HG02642 (cell line): ENCODE results near the gene OLFM1.

ENCODE experiments used
- ATAC-seq: cut with Tn5 transposase; IDR thresholded peaks from one replicate; pipeline ENCODE4 v1.9.1; 2021; ENCODE audit warnings: mild to moderate bottlenecking; ENCODE audit not compliant: unreplicated experiment, poor library complexity

Gene OLFM1

DNA sequence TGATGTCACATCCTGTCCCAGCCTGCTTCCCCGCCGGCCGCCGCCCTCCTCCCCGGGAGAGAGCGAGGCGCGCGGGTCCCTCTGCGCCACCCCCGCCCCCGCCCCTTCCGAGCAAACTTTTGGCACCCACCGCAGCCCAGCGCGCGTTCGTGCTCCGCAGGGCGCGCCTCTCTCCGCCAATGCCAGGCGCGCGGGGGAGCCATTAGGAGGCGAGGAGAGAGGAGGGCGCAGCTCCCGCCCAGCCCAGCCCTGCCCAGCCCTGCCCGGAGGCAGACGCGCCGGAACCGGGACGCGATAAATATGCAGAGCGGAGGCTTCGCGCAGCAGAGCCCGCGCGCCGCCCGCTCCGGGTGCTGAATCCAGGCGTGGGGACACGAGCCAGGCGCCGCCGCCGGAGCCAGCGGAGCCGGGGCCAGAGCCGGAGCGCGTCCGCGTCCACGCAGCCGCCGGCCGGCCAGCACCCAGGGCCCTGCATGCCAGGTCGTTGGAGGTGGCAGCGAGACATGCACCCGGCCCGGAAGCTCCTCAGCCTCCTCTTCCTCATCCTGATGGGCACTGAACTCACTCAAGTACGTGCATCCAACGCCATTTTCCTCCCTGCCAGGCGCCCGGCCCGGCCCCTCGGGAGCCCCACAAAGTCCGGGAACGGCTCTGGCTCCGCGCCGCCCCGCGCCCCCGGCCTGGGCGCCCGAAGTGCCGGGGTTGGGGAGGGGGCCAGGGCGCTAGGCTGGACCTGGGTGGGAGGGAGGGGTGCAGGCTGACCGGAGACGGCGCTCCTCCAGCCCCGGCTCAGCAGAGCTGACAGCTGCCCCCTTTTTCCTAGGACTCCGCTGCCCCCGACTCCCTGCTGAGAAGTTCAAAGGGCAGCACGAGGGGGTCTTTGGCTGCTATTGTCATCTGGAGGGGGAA is 12.0 kb upstream of the OLFM1 start:
- no peak for ATAC-seq

DNA sequence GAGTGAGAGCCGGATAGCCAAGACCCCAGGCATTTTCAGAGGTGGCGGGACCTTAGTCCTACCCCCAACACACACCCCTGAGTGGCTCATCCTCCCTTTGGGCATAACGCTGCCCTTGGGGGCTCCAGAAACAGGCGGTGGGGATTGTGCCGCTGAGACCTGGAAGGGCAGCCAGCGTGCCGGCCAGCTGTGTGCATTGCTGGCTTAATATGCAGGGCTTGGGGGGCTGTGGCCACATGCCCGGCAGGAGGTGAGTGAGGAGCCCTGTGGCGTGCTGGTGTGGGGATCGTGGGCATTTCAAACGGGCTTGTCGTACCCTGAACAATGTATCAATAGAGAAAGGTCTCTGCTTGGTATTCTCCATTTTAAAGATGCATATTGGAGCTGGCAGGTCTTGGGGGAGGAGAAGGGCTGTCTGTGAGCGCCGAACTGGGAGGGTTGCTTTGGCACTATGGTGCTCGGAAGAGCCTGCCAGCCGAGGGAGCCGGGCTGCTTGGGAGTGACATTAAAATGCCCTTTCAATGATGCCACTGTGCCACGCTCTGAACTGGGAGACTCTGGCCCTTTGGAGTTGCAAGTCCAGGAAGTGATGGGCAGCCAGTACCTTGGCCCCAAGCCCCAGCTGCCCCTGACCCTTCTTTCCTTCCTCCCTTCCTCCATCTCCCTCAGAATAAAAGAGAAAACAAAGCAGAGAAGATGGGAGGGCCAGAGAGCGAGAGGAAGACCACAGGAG is 11.2 kb upstream of the OLFM1 start:
- no peak for ATAC-seq

DNA sequence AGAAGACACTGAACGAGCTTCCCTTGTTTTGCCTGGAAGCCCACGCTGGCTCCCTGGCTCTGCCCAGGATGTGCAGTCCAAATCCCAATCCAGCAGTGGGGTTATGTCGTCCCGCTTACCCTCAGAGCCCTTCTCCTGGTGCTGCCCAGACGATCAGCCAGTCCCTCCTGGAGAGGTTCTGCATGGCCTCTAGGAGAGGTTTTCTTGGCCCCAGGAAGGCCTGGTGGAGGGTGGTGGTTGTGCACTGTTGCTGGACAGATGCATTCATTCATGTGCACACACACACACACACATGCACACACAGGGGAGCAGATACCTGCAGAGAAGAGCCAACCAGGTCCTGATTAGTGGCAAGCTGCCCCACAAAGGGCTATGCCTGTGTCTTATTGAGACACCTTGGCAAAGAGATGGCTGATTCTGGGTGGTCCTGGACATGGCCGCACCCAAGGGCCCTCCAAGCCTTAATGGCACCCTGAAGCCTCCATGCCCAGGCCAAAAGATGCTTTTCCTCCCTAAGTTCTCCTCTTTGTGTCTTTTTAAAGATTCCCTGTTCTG is 10.5 kb upstream of the OLFM1 start:
- ATAC-seq, result no peak

DNA sequence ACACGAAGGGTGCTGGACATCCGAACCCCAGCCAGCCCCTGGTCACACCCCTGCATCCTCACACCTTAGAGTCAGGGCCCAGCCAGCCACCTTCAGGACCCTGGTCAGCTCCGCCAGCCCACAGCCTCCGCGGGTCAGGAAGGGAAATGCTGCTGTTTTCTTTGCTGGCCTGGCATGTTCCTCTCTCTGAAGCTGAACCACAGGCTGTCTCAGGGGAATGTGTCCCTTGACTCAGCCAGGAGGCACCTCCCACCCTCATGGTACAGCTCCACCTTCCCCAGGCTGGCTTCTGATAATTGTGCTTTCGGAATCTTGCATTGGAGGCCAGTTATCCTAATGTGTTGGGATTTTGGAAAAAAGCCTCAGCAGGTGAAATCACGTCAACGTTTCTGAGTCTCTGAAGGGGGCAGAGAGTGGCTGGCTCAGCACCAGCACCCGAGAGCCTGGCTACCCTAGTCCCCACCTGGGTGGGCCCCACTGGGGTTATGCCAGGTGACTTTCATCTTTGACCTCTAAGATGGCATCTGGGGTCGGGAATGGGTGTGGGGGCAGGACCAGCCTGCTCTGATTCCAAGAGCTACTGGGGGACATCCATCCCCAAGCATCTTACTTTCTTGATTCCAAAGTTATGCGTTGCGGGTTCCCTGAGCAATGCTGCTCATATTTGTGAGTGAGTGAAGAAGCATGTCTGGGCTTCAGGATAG is 9.8 kb upstream of the OLFM1 start:
- ATAC-seq, result no peak

DNA sequence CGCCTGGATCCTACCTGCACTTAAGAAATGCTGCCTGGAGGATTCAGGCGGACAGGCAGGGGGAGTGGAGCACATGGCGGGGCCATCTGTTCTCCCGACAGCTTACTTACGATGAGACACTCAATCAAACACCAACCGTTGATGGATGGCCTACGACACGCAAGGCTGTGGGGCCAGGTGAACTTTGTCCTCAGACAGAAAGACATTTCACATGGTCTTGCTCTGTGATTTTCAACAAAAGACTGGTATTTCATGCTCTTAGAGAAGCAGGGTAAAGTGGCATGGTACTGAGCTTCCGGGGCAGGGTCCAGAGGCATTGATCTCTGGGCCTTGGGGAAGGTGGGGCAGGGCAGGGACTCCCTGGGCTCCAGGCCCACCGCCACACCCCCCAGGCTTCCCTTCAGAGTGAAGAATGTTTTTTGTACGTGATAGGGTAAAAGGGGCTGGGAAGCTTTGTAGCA is 9.1 kb upstream of the OLFM1 start:
- ATAC-seq, result no peak

DNA sequence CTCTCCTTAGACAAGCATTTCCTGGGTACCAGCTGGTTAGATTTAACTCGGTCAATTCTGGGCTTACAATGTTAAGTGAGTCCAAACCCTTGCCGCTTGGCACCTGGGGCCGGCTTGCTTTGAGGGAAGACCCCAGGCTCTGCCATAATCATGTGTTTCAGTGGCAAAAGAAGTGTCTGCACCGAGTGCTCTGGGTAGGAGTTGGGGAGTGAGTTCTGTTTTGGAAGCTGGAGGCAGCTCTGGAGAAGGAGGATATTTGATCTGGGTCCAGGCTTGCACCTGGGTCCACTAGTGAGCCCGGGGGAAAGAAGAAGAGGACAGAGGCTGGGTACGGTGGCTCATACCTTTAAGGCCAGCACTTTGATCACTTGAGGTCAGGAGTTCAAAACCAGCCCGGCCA is 8.4 kb upstream of the OLFM1 start:
- no peak for ATAC-seq

DNA sequence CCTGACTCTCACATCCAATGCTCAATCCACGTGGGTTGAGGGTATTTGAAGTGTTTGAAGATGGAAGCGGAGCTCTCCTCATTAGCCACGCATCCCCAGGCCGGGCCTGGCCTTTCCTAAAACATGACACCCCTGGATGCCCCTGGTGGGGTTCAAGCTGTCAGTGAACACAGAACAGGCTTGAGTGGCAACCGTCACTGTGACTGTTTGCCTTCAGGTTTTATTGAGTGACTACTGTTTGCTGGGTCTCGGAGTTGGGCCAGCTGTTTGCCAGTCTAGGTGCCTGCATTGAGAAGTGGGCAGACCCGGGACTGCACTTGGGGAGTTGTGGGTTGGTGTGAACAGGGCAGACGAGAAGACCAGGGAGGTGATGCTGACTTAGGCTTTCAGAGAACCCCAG is 7.8 kb upstream of the OLFM1 start:
- ATAC-seq, result no peak

DNA sequence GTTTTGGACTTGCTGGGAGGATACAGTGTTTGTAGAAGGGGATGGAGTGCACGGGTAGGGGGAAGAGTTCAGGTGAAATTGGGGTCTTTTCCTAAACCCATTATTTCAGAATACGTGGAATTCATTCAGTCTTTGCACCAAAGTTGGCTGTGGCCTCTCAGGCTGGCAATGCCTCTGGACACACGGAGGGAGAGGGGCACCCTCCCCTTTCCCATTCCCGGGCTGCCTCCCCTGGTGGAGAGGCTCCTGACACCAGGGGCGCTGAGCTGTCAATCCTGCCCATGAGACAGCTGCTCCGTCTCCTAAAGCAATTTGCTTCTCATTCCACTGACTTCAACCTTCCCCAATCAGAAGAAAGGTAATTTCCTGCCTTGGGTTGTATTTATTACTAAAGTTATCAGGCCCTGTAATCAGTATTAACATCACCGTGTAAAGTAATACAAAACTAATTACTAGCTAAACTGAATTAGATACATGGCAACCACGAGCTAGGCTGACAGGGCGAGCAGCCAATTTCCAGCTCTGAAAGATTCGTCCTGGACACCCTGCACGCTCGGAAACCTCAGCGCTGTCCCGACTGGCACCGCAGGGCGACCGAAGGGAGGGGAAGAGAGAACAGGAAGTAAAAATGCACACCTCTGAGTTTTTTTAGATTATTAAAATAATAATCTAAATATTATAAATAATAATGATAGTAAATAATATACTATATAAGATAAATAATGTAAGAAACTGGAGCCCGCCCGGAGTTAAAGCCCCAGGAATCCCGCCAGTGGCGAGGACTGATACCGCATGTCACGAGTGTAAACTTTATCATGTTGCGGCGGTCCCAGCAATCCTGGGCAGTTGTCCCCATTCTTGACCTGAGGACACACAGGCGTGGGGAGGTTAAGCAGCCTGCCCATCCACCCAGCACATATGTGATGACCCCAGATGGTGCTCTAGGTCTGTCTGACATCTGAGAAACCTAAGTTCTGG is 6.9 kb upstream of the OLFM1 start:
- ATAC-seq, result no peak

DNA sequence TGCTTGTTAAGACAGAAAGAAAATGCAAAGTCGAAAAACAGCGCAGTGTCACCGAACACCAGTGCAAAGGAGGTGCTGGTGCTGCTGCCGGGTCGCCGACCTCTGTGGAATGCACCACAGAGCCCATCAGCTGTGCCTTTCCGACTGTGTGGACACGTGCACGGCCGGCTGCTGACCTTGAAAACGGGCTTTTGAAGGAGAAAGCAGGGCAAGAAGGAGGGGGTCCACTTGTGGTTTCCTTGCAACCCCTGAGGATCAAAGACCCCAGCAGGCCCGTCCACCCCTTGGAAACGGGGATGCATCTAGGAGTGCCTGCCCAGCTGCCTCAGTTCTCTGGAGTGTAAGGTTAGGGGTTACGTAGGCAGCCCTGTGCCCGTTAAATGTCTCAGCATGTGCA is 6.2 kb upstream of the OLFM1 start:
- ATAC-seq, result no peak

DNA sequence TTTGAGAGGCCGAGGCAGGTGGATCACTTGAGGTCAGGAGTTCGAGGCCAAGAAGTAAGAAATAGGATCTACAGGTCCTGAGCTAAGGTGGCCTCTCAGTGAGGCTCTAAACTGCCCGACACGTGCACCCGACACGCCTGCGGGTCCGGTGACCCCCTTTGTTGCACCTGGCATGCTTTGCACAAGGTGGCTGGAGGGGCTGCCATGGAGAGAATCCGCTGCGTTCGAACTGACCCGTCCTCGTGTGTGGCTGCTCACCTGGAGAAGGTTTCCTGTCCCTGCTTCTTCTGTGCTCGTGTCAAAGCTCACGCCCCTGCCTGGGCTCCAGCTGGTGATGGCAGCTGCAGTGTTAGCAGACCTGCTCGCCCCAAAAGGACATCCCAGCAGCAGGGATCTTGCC is 5.7 kb upstream of the OLFM1 start:
- no peak for ATAC-seq

DNA sequence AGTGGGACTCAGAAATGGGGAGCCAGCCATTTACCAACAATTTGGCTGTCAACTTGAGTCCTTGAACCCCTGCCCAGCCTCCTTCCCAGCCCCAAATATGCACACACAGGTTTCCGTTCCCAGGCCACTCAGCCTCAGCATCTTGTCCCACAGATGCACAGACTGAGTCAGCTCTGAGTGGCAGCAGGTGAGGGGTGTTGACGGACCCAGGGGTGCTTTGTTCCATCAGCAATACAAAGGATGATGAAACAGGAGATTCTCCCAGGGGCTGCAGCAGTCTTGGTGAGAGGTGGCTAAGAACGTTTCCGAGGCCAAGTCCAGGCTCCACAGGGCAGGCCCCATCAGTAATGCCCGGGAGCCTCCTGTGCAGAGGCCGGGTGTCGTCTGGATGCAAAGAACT is 4.9 kb upstream of the OLFM1 start:
- no peak for ATAC-seq

DNA sequence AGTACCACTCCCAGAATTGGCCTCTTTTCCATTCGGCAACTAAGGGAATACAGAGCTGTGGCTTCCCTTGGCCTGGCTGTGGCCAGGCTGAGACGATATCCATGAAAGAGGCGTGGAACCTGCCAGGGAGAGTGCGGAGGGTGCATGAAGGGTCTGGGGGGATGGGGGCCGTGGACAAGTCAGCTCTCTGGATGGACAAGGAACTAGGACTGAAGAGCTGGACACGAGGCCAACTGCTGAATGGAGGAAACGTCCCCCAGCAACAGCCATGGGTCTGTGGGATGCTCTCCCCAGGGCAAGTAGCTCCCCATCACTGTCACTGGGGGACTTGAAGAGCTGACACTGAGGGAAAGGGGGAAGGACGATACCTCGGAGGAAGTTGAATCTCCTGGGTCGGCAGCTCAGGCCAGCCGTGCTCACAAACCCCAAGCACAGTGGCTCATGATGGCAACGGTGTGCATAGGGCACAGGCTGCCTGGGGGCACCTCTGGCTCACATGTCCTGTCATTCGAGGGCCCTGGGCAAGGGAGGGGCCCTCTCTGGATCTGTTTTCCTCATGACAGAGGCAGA is 4.1 kb upstream of the OLFM1 start:
- no peak for ATAC-seq

DNA sequence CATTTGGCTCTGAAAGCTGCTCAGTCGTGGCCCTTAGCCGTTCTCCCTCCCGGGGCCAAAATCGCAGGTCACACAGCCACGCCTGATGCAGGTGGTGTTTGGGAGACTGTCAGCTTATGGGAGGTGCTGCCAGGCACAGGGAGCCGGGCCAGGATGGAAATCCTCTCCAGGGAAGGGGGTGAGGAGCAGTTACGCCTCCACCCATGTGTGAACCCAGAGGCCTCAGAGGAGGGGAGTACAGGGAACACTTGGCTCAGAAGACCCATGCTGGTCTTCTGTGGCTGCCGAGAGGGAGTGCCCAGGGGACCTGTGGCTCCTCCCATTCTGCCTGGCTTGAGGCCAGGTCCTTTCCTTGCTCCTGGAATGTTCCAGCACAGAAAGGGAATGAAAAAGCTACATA is 3.6 kb upstream of the OLFM1 start:
- no peak for ATAC-seq

DNA sequence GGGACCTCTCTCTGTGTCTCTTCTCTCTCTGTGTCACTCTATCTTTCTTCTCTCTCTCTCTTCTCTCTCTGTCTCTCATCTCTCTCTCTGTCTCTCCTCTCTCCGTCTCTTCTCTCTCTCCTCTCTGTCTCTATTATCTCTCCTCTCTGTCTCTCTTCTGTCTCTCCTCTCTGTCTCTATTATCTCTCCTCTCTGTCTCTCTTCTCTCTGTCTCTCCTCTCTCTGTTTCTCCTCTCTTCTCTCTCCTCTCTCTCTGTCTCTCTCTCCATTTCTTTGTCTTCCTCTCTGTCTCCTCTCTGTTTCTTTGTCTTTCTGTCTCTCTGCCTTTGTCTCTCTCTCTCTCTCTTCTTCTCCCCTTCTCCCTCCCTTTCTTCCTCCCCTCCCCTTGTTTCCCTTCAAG is 3.2 kb upstream of the OLFM1 start:
- ATAC-seq, result no peak

DNA sequence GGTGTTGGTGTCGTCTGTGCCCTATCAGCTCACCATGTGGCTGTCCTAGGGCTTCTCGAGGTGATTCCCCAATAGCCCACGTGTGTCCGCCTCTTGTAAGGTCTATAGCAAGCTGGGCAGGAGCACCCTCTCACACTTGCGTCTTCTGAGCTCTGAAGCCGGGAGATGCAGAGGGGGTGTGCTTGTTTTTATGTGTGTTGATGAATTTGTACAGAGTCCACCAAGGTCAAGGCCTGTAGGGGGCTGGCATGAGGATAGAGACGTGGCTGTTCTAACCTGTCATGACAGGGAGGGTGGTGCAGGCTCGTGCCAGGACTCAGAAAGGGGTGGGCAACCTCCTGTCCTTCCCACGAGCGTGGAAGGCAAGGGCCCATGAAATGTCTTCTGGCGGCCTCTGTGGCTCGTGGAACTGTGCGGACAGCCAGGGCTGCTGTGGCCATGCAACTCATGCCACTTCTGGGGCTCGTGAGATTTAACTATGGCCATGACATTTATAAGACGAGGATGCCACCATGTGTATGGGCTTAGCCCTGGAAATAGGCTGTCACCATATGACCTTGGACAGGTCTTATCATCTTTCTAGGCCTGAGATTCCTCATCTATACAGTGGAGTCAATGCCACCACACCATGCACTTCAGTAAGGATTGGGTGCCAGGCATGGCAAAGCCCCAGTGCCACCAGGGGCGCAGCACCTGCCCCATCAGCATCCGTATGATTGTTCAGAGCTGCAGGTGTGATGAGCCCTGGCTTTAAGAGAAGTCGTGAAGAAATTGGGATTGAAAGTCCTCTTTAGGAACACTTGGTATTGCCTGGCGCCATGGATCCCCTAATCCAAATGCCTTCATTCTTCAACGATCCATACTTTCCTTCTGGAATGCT is 2.3 kb upstream of the OLFM1 start:
- no peak for ATAC-seq

DNA sequence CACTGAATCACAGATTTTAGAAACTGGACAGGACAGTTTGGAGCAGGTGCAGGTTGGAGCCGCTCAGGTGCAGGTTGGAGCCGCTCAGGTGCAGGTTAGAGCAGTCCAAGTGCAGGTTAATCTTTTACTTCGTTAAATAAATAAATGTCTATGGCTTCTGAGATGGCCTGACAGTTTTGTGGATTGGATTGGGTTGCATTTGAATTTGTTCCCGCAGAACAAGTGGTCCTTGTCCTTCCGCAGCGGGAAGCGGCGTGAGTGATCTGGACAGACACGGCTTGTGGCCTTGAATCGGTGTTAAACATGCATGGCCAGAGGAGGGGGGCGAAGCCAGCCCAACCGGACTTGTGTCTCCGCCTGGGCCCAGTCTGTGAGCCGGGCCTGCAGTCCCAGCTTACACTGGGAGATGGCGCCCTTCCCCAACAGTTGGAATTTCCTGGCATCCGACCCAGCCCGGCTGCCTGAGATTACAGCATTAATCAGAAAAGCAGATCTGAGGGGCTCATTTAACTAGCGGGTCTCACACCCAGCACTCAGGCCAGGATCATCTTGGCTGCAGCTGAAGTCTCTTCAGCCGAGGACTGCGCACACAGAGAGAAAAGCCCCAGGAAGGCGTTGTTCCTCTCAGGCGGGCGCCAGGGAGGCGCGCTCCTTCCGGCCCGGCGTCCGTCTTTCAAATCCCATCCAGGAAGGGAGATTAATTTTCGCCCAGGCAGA is 1.5 kb upstream of the OLFM1 start:
- ATAC-seq, result no peak

DNA sequence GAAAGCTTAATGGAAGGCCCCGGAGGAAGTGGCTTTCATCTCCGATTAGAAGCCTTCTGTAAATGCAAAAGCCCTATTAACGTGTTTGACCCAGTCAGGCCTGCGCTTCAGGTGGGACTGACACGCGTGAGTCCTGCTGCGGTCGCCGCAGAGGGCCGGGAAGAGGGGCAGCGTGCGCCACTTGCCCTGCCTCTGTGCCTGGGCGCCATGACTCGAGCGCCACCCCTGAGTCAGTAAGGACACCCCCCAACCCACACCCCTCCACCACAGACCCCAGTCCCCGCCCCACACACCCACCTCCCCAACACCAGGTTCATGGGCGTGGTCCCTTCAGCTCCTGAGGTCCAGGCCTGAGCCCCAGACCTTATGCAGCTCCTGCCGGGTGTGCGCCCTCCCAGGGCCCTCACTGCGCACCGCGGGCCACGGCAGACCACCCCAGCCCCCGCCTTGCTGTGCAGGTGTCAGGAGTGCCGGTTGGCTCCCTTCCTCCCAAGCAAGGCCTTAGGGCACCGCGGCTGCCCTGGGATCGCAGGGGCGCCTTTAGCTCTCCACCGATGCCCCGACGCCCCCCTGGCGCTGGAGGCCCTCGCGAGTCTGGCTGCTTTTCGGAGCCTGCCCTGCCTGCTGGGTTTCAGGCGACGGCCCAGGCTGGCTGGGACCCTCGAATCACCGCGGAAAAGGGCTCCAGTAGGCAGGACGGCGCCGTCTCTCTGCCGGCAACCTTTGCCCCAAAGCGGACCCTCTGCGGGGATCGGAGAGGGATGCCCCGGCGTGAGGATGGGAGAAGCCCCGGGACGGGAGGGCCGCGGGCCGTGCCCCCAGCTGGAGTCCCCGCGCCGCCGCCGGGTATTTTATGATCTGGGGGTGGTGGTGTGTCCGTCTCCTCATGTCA is 625 bp upstream of the OLFM1 start:
- ATAC-seq, result no peak
